K562 (cell line): Measurements from ENCODE around the gene CMTM4. TPM values are rescaled to one million over a fixed set of nuclear protein-coding genes. Genes with fewer than 3 reads are reported as not detected.

Experiments used
- ATAC-seq: fragments of 200-7000 bp; cut with Tn5 transposase; 3 replicates; pipeline ENCODE4 v1.9.1; 2020; ENCODE audit warnings: moderate library complexity
- BruUV-seq: library from RNA; stranded (reverse); fragments of 400-500 nt; replicated peaks from 2 replicates; lab custom pipeline; 2021; lab: Mats Ljungman, UMichigan
- CTCF ChIA-PET: fragments of 300-600 bp; formaldehyde crosslinking; extraction: SDS; loops from one replicate; lab custom pipeline; 2021; ENCODE audit warnings: low intra/inter-chr PET ratio; lab: Yijun Ruan, JAX
- POLR2A ChIA-PET: fragments of 300-600, 350-650 bp; sonication (Branson Sonifier 250); formaldehyde crosslinking; extraction: SDS; loops from one replicate; lab custom pipeline; 2021; ENCODE audit warnings: antibody characterized with exemption, inconsistent platforms; lab: Yijun Ruan, JAX
- DNase-seq, 4 experiments: peaks; one replicate each; pipeline versions ENCODE4 v3.0.0 to v3.0.0-alpha.2; 2011 to 2018; ENCODE audit warnings: low spot score in 3 of 4, mixed read lengths in 3 of 4; ENCODE audit errors: extremely low read depth in 1 of 4
- FAIRE-seq: peaks from 2 replicates; lab custom pipeline; 2011; peaks lifted over from hg19 to GRCh38; lab: Jason Lieb, UNC
- H2AFZ ChIP-seq: 2 replicates; pipeline ENCODE4 v1.6.0; 2011; ENCODE audit warnings: low read depth, low read length, control low read depth, inconsistent platforms
- H3K27ac ChIP-seq: fragments of 200-600 bp; 3 replicates; pipeline ENCODE4 v1.8.0; 2011; ENCODE audit warnings: low read depth, mild to moderate bottlenecking, control low read depth, inconsistent platforms, low read length, moderate library complexity, mixed read lengths; ENCODE audit errors: extremely low read depth
- H3K27me3 ChIP-seq, 2 experiments: fragments of 300-600 bp in 1 of 2; 2 replicates in 1 of 2; 3 replicates in 1 of 2; pipeline versions ENCODE4 v1.6.0 to v1.8.0; 2011; ENCODE audit warnings: inconsistent platforms in 2 of 2, low read length in 2 of 2, mild to moderate bottlenecking in 1 of 2, mixed read lengths in 1 of 2, moderate library complexity in 1 of 2; ENCODE audit not compliant: control insufficient read depth in 2 of 2, insufficient read depth in 2 of 2
- H3K36me3 ChIP-seq: fragments of 300-600 bp; 3 replicates; pipeline ENCODE4 v1.8.0; 2011; ENCODE audit warnings: mild to moderate bottlenecking, low read length, inconsistent platforms; ENCODE audit not compliant: control insufficient read depth, insufficient read depth
- H3K4me1 ChIP-seq, 2 experiments: fragments of 200-600 bp in 1 of 2; replicated peaks in 1 of 2; 2 replicates in 1 of 2; 3 replicates in 1 of 2; pipeline versions ENCODE4 v1.5.1 to v1.8.0; 2011; ENCODE audit warnings: inconsistent platforms in 2 of 2, low read length in 2 of 2, mild to moderate bottlenecking in 1 of 2, mixed read lengths in 1 of 2, moderate library complexity in 1 of 2; ENCODE audit not compliant: control insufficient read depth in 2 of 2, insufficient read depth in 2 of 2
- H3K4me2 ChIP-seq: 2 replicates; pipeline ENCODE4 v1.6.1; 2011; ENCODE audit warnings: low read length, control low read depth, inconsistent platforms, mixed read lengths; ENCODE audit not compliant: insufficient read depth
- H3K4me3 ChIP-seq: fragments of 200-600 bp; sonication (generic), shearing (Covaris generic); 2 replicates; pipeline ENCODE4 v1.5.1; 2016; ENCODE audit warnings: control low read depth, inconsistent platforms
- H3K79me2 ChIP-seq: fragments of 200-600 bp; 3 replicates; pipeline ENCODE4 v1.8.0; 2011; ENCODE audit warnings: low read length, inconsistent platforms; ENCODE audit not compliant: control insufficient read depth, insufficient read depth
- H3K9ac ChIP-seq, 2 experiments: 2 replicates each; pipeline versions ENCODE4 v1.6.0 to v1.6.1; 2011; ENCODE audit warnings: low read depth in 2 of 2, low read length in 2 of 2, control low read depth in 1 of 2, inconsistent platforms in 1 of 2, mild to moderate bottlenecking in 1 of 2, mixed read lengths in 1 of 2; ENCODE audit not compliant: insufficient read depth in 1 of 2
- H3K9me1 ChIP-seq: one replicate; pipeline ENCODE4 v1.6.0; 2011; ENCODE audit warnings: inconsistent platforms, mild to moderate bottlenecking, low read length, moderate library complexity; ENCODE audit not compliant: control insufficient read depth, insufficient read depth
- H3K9me3 ChIP-seq: replicated peaks from 2 replicates; pipeline ENCODE4 v1.5.1; 2011; ENCODE audit warnings: low read depth, low read length, inconsistent platforms; ENCODE audit not compliant: control insufficient read depth, insufficient read depth
- H4K20me1 ChIP-seq: replicated peaks from 2 replicates; pipeline ENCODE4 v1.6.1; 2011; ENCODE audit warnings: low read length, inconsistent platforms, mixed read lengths; ENCODE audit not compliant: control insufficient read depth, insufficient read depth
- ELK1 ChIP-seq: sonication (generic); formaldehyde crosslinking; IDR thresholded peaks from 2 replicates; pipeline ENCODE4 v1.8.1; 2022; ENCODE audit warnings: missing genetic modification reagents
- PHTF2 ChIP-seq: fragments of 250-450 bp; sonication (Bioruptor Pico); IDR thresholded peaks from 2 replicates; pipeline ENCODE4 v1.5.0; 2021; ENCODE audit warnings: mild to moderate bottlenecking
- PKNOX1 ChIP-seq: fragments of 450-650 bp; IDR thresholded peaks from 2 replicates; pipeline ENCODE4 v1.6.1; 2016
- RBM17 ChIP-seq: fragments of 200-400 bp; formaldehyde crosslinking; IDR thresholded peaks from 2 replicates; pipeline ENCODE4 v1.6.1; 2017; ENCODE audit warnings: low read depth, mild to moderate bottlenecking, low read length, borderline replicate concordance
- SMARCC2 ChIP-seq: fragments of 450-650 bp; IDR thresholded peaks from 2 replicates; pipeline ENCODE4 v1.6.1; 2017; ENCODE audit warnings: antibody characterized with exemption, moderate library complexity, mild to moderate bottlenecking, low read depth
- WGBS: fragments of 100-300 bp; shearing (Covaris generic); methylation state at CpG from one replicate; pipeline ENCODE4 v1.1.6; 2016; ENCODE audit warnings: low coverage, mixed read lengths; ENCODE audit not compliant: insufficient coverage; ENCODE audit errors: missing lambda C conversion rate; 5-methylcytosine and 5-hydroxymethylcytosine counted together
- in situ Hi-C: fragments of 300-500 bp; cut with MboI; formaldehyde crosslinking; loops from 4 replicates; pipeline ENCODE4 v1.15.0; 2018; ENCODE audit warnings: inconsistent platforms, mixed read lengths
- intact Hi-C: fragments of 100-400 bp; cut with micrococcal nuclease; formaldehyde crosslinking; loops from 2 replicates; pipeline ENCODE4 v1.14.2; 2022
- polyA plus RNA-seq, 8 experiments: library from polyadenylated mRNA; depleted of rRNA in 4 of 8; stranded (reverse) in 5 of 8; unstranded in 3 of 8; fragments of >200 nt; fragmentation: Nextera tagmentation in 2 of 8; fragmentation: Illumina TruSeq in 1 of 8; extraction: Ambion mirVana in 2 of 8; extraction: Trizol in 1 of 8; gene quantifications; 2 replicates each; pipeline versions ENCODE4 v1.2.1 to v1.2.3, GENCODE V29; 2011 to 2014; ENCODE audit warnings: inconsistent platforms in 1 of 8, missing spikeins in 1 of 8
- total RNA-seq, 7 experiments: library from RNA; depleted of rRNA in 6 of 7; stranded (reverse); fragments of >200 nt in 6 of 7; fragmentation: Illumina TruSeq in 2 of 7; extraction: Trizol in 2 of 7; gene quantifications; 2 replicates each; pipeline versions ENCODE4 v1.2.1 to v1.2.3, GENCODE V29; 2011 to 2021; ENCODE audit warnings: low replicate concordance in 1 of 7

Gene CMTM4
- total and polyA plus RNA-seq, 9 of the 15 experiments (the other 6 are each of a cell fraction or from before 2014, with no cell fraction given), result 2.0 to 21.3 (median 12.5) TPM

DNA sequence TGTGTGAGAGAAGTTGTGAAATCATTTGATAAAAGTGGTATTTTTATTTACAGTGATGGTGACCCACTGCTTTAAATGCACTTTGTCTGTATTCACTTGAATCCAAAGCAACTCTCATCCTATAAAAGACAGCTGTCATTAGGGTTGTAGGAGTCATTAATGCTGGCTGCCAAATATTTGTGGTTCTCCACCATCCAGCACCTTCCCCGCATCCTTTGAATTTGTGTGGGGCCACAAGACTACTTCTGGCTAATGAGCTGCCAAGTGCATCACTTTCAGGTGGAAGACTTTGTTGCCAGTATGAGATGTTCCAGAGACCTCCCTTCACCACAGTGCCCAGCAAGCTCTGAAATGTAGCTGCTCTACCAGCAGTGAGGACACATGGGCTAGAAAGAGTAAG is 48.7 kb downstream of the CMTM4 start:
- in situ Hi-C loops, result no loop called here
- no TSS peak for BruUV-seq
- H3K4me3 ChIP-seq, result no peak overlapping the region
- H3K4me2 ChIP-seq, result no peak overlapping the region
- TF ChIP-seq PKNOX1, result no peak
- no peak for TF ChIP-seq PHTF2
- no peak for TF ChIP-seq SMARCC2
- no peak for TF ChIP-seq RBM17
- TF ChIP-seq ELK1 (CRISPR knock-in tag), result no peak
- no peaks in the 10 kb centered on the region for H3K9me3 ChIP-seq
- no peaks in the 10 kb centered on the region for H3K36me3 ChIP-seq
- no peaks in the 10 kb centered on the region for H3K27me3 ChIP-seq
- no peak overlapping the region for H2AFZ ChIP-seq
- no peak overlapping the region for H3K9ac ChIP-seq
- CTCF ChIA-PET, result no interaction called here
- peaks cover 3% of the 10 kb centered on the region; the same call in 1 of the 2 replicates for H4K20me1 ChIP-seq
- 93% methylated on average over 1 of the region's 1 CpG for WGBS
- POLR2A ChIA-PET, result interaction anchor here (0.7 to 1.4 kb wide), 3 partner anchors 28 to 31 kb away, joined by 3 to 4 read pairs (median 3); no protein-coding TSS in a partner anchor
- no peak for ATAC-seq
- H3K79me2 ChIP-seq, result peaks cover 6% of the 10 kb centered on the region; the same call in 1 of the 3 replicates
- FAIRE-seq, result no peak
- no peak for DNase-seq
- no peak overlapping the region for H3K27ac ChIP-seq
- no peaks in the 10 kb centered on the region for H3K9me1 ChIP-seq
- intact Hi-C loops, result no loop called here
- peaks cover 0 to 7% of the 10 kb centered on the region in 2 experiments; a peak in 3 of 5 replicates for H3K4me1 ChIP-seq
